Dermis blood vessel endothelial cell (primary cell): ENCODE measurements around the gene HYCC2. TPM values are rescaled to one million over a fixed set of nuclear protein-coding genes. Genes with fewer than 3 reads are reported as not detected.
"Not testable (repeated sequence)": the region's sequence is repeated elsewhere in the genome, so short reads cannot be mapped to it uniquely, and the experiment has no call there.

Source experiments
- DNase-seq: peaks from one replicate; pipeline ENCODE4 v3.0.0; 2010
- total RNA-seq: library from RNA; depleted of rRNA; stranded (reverse); fragments of >200 nt; gene quantifications from 2 replicates; pipeline ENCODE4 v1.2.3, GENCODE V29; 2014

Gene HYCC2
- total RNA-seq: 13.6 and 14.2 TPM in 2 replicates

DNA sequence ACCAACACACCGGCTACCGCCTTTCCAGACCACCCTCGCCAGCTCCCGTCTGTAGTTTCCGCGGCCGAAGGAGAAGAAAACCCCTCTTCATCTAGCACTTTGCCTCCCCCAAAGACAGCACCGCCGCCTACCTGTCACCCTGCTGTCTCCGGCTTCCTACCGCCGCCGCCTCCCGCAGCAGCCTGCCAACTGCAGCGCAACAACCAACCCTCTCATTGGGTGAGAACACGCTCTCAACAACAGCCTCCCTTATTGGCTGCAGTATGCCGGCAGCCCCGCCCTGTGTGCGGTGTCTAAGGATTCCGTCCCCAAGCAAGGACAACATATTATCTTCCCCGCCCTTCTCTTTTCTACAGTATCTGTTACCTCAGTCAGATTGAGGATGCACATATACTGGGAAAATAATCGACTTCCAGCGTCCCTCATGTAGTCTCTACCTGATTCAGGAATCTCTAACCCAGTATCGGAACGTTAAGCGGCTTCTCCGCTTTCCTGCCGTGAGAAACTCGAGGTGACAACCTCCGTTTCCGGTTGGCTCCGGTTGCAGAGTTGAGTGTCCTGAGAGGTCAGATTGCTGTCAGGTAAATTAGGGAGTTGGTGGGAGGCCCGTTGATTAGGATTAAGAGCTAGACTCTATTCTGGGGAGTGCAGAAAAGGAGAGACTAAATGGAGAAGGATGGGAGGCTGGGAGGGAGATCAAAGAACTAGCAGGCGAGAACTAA is at the start of gene HYCC2, which contains the start of gene NDUFB3:
Gene HYCC2, minus strand, starts transcription at position 193 of the 722 bp plus-strand sequence. CDS start 47,662 bp downstream, outside the sequence.
Gene NDUFB3, plus strand, starts transcription at position 523 of the 722 bp plus-strand sequence. CDS start 6,882 bp downstream, outside the sequence.
- DNase-seq: peak; percentile 97

DNA sequence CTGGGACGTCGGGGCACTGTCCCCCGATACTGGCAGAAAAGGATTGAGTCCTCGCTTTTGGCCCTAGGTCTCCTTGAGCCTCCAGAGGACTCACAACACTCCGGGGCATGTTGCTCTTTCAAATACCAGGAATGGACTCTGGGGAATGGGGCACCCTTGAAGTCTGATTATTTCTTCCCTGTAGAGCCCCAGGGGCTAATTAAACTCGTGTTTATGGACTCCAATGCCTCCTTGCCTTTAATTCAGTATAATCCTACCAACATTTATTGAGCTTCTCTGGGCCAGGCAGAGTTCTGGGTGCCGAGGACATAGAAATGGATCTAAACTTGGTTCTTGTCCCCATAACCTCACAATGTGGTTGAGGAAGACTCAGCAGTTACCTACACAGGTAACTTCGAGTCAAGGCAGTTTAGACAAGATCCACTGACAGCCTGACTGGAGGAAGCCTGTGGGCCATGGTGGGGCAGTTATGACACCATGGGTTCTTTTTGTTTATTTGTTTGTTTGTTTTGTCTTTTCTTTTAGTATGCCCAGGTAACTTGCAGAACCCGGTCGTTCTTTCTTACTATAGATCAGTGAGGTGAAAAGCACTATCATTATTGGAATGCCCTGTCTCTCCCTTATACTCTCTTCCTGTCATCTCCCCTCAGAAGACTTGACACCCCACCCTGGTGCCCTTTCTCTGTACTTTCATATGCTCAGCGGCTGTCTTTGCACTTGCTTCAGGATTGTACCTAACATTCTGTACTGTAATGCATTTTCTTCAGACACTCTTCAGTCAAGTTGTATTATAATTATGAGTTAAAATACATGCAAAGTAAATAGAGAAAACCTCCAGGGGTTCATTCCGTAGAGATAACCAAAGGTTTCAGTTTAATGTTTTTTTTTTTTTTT is 47.7 kb upstream of the HYCC2 start:
- peak; percentile 66 for DNase-seq

DNA sequence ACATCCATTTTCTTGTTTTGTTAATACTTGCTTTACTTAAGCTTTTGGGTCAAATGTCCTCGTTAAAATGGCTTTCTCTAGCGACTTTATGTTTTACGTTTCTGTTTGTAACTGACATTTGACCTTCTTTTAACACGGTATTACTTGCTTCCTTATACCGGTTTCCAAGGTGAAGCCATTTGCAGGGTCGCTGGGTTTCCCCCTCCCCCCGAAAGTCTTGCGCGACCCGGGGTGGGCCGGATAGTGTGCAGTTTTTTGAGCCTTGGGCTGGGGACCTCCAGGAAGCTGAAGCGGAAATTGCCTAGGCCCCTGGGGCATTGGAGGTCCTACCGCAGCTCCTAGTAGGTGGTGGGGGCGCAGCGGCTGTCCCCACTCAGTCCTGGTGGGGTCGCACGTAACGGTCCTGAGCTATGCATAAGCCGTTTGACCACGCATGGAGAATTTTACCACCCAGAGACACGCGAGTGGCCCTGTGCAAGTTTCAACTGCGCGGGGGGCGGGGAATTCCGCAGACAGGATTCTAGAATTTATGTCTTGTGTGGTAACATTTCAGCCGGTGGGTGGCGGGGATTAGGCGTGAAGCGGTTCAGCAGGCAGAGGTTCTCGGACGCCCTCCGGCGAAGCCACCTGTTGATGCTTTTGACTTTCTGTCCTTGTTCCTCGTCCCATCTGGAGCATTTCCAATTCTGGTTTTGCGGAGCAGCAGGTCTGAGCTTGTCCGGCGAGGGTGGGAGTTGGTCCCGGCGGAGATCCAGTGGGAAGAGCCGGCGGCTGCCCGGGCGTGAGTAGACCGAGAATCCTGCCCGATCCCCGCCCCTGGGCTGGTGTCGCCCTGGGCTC is 46.9 kb upstream of the HYCC2 start:
- peak; percentile 92 for DNase-seq

GRCh38 chr2:201117735-201118094 is 46.2 kb upstream of the HYCC2 start:
- DNase-seq: not testable (repeated sequence)

DNA sequence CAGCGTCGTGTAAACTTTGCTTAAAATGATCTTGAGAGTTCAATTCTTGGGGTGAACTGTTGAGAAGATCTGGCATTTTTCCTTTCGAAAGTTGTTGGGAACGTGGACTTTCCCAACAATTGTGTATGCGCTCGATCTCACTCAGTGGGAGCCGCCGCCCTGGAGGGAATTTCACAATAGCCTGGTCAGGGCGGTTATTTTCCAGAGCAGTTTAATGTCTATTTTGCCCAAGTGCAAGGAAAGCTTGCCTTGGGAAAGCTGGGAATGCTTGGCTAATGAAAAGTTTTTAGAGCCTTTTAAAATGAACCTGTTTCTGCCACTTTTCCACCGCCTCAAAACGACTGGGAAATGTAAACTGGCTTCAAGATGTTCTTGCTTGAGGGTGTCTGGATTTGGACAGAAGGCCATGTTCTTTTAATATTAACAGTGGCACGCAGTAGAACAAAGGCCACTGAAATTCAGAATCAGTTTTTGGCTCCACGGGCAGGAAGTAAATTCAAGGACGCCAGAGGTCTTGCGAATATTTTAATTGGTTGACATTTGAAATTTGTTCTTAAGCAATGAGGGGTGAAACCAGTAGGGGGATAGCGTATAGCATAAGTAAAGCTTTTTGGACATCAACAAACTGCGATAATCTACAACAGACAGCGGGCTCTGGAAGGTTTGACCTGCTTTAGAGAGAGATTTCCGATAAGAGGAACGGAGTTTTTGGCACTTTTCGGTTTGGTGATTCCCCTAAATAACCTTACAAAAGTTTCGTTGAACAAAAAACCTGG is 45.7 kb upstream of the HYCC2 start:
- DNase-seq: peak; percentile 94

DNA sequence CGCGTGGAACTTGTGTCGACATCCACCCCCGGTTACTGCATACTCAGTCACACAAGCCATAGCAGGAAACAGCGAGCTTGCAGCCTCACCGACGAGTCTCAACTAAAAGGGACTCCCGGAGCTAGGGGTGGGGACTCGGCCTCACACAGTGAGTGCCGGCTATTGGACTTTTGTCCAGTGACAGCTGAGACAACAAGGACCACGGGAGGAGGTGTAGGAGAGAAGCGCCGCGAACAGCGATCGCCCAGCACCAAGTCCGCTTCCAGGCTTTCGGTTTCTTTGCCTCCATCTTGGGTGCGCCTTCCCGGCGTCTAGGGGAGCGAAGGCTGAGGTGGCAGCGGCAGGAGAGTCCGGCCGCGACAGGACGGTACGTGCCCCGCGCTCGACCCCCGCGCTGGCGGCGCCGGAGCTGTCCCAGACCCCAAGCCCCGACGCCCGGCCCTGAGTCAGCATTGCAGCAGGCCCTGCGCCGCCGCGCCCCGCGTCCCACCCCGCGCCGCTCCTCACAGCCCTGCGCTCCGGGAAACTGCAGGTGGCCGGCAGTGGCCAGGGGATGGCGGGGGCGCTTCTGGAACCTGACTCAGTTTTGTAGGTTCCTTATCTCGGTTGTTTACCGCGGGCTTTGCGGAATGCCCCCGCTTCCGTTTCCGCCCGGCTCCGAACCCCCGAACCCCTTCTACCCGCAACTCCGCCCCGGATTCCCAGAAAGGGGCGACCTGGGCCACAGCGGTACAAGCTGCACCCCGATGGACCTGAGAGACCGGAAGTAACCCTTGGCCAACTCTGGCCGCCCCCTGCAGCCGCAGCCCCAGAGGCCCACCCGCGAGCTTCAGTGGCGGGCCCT is 44.9 kb upstream of the HYCC2 start, which contains the start of gene CFLAR:
Gene CFLAR, plus strand, starts transcription at position 50 of the 844 bp plus-strand sequence. CDS start 13,702 bp downstream, outside the sequence.
- peak; percentile 71 for DNase-seq

DNA sequence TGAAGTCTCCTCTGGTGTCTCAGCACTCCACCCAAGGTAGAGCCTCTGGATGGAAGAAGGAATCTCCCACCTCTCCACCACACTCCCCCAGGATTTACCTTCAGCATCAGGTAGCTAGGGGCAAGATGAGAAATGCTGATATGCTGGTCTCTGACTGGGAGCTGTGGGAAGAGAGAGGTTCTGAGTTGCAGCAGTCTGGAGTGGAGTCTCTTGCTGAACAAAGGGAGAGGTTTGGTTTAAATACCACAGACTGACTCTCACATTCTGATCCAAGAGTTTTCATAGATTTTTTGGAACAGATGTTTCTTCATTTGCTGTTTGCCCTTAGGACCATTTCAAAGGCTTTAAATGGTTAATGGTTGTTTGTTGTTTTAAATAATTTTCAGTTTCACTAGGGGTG is 43.4 kb upstream of the HYCC2 start:
- no peak for DNase-seq

- DNase-seq: no peak
These were observed 42.9 kb upstream of the HYCC2 start for GRCh38 chr2:201114350-201114749.

GRCh38 chr2:201111096-201111495 is 39.6 kb upstream of the HYCC2 start:
- no peak for DNase-seq

DNA sequence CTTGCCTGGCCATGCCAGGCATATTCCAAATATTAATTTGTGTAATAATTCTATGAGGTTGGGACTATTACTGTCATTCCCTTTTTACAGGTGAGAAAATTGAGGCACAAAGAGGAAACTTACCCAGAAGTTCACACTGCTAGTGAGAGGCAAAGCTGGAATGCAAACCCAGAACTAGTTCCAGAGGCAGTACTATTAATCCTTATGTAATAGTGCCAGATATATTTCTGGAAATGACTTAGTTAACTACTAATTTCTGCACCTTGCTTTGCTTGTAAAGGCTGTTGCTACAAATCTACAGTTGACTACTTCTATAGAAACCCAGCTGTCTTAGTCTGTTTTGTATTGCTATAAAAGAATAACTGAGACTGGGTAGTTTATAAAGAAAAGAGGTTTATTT is 39.1 kb upstream of the HYCC2 start:
- no peak for DNase-seq

GRCh38 chr2:201109186-201109585 is 37.7 kb upstream of the HYCC2 start:
- DNase-seq: no peak

DNA sequence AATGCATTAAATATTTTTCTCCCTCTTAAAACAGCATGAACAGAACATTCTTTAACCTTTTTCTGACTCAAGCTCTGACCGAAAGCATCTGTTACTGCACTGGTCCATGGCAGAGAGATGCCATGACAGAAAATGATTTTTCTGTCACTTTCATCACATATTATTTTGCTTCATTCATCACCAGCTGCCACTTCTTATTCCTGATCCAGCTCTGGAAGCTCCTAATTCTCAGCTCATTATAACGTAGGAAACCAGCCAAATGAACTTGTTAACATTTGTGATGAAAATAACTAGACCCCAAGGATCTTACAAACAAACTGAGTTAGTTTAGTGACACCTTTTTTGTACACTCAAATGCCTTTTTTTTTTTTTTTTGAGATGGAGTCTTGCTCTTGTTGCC is 36.9 kb upstream of the HYCC2 start:
- no peak for DNase-seq

- DNase-seq: no peak
These were observed 36.2 kb upstream of the HYCC2 start for GRCh38 chr2:201107624-201108023.

GRCh38 chr2:201105759-201106158 is 34.3 kb upstream of the HYCC2 start:
- DNase-seq: no peak

GRCh38 chr2:201100497-201100896 is 29.0 kb upstream of the HYCC2 start:
- DNase-seq: no peak

- DNase-seq: no peak
These were observed 22.1 kb upstream of the HYCC2 start for GRCh38 chr2:201093573-201093972.

GRCh38 chr2:201090574-201090973 is 19.1 kb upstream of the HYCC2 start:
- DNase-seq: no peak

- DNase-seq: no peak
These were observed 13.4 kb upstream of the HYCC2 start for GRCh38 chr2:201084863-201085262.

DNA sequence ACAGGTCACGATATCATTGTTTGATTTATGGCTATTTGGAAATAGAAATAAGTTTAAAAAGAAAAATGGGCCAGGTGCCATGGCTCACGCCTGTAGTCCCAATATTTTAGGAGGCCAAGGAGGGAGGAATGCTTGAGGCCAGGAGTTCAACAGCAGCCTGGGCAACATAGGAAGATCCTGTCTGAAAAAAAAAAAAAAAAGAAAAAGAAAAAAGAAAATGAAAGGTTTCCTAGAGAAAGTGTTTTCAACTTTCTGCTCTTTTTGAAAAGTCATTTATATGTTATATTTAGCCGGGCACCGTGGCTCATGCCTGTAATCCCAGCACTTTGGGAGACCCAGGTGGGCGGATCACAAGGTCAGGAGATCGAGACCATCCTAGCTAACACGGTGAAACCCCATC is 3.5 kb upstream of the HYCC2 start:
- DNase-seq: no peak

DNA sequence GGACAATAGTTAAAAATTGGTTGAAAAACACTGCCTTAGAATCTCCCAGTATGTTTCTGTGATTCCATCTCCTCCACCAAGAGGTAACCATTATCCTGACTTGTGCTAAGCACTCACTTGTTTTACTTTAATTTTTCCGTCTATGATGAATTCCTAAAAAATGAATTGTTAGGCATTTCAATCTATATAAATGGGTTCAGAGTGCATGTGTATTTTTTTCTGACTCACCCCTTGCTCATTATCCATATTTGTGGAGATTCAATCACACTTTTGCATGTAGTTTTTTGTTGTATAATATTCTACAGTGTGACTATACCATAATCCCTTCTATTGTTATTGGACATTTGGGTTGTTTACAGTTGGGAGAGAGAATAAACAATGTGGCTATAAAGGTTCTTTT is 1.6 kb upstream of the HYCC2 start:
- DNase-seq: no peak

DNA sequence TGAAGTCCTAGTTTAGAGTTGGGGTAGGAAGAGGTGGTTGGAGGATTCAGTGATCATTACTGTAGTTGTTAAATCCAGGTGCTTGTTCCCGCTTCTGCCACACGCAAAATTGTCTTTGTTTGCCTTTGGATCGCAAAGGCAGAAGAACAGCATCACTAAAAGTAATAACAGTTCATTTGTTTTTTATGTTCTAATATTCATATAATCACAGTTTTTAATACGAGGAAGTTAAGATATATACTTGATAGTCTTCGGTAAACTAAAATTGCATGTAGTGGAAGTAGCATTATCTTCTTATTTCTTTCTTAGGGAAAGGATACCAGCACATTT is 695 bp upstream of the HYCC2 start:
- DNase-seq: no peak
